Peyer's patch (tissue), 4 donors: Measurements from ENCODE around the gene P2RY2. TPM values are rescaled to one million over a fixed set of nuclear protein-coding genes. Genes with fewer than 3 reads are reported as not detected.

Experiments
- DNase-seq, 3 donors: peaks; one replicate each; pipeline ENCODE4 v3.0.0-alpha.2; 2017 to 2019
- H3K27ac ChIP-seq, 4 donors: fragments of 200-600 bp; sonication (generic); one replicate each; pipeline ENCODE4 v1.5.1; 2016 to 2019
- H3K27me3 ChIP-seq, 2 donors: fragments of 200-600 bp; sonication (generic); one replicate each; pipeline ENCODE4 v1.5.1; 2019
- H3K36me3 ChIP-seq, 3 donors: fragments of 200-600 bp; sonication (generic); one replicate each; pipeline ENCODE4 v1.5.1; 2016 to 2019
- H3K4me1 ChIP-seq, 4 donors: fragments of 200-600 bp; sonication (generic); one replicate each; pipeline ENCODE4 v1.5.1; 2016 to 2019
- H3K4me3 ChIP-seq, 4 donors: fragments of 200-600 bp; sonication (generic); 1 replicate in 3 of 4; 2 replicates in 1 of 4; pipeline ENCODE4 v1.5.1; 2016 to 2019; ENCODE audit warnings: mild to moderate bottlenecking in 1 of 4
- H3K9me3 ChIP-seq, 4 donors: fragments of 200-600 bp; sonication (generic); one replicate each; pipeline ENCODE4 v1.5.1; 2016 to 2019; ENCODE audit warnings: mild to moderate bottlenecking in 1 of 4
- CTCF ChIP-seq, 6 experiments: fragments of 450-650 bp in 4 of 6; fragments of 200-600 bp in 2 of 6; sonication (generic) in 1 of 6; IDR thresholded peaks; one replicate each; pipeline ENCODE4 v1.5.1; 2017 to 2019; ENCODE audit warnings: antibody characterized with exemption in 6 of 6, mild to moderate bottlenecking in 3 of 6, moderate library complexity in 1 of 6
- POLR2A ChIP-seq, 2 donors: fragments of 450-650 bp; IDR thresholded peaks; one replicate each; pipeline ENCODE4 v1.5.1; 2017; ENCODE audit warnings: antibody characterized with exemption in 2 of 2, mild to moderate bottlenecking in 2 of 2, moderate library complexity in 2 of 2
- total RNA-seq, 4 donors: library from RNA; depleted of rRNA; stranded (reverse); fragments of >200 nt; gene quantifications; one replicate each; pipeline ENCODE4 v1.1.0, GENCODE V29; 2016

The P2RY2 gene
- total RNA-seq, 4 donors from 2014 or later = 6.6 to 42.7 (median 33.5) TPM

GRCh38 chr11:73189315-73189714, 28.8 kb upstream of the P2RY2 start:
- H3K27me3 ChIP-seq = no peaks in the 10 kb centered on the region
- peak in 2 of 3 donors; percentile 81 to 84 for DNase-seq
- H3K4me3 ChIP-seq = no peak overlapping the region
- TF ChIP-seq CTCF (IDR thresholded peaks at IDR 0.05) = no peak
- TF ChIP-seq POLR2A (IDR thresholded peaks at IDR 0.05) = no peak
- H3K27ac ChIP-seq = peak overlapping the region in 2 of 4 donors; percentile 66 to 73
- no peaks in the 10 kb centered on the region for H3K36me3 ChIP-seq
- H3K9me3 ChIP-seq = no peaks in the 10 kb centered on the region
- peaks cover 0 to 43% (median 4%) of the 10 kb centered on the region in 4 donors for H3K4me1 ChIP-seq

GRCh38 chr11:73189723-73190556, 28.1 kb upstream of the P2RY2 start:
- Histone ChIP-seq H3K4me3 (no peak overlapping the region), H3K27me3 (no peaks in the 10 kb centered on the region), H3K4me1 (peaks cover 0 to 43% (median 4%) of the 10 kb centered on the region in 4 donors), H3K27ac (peak overlapping the region in 2 of 4 donors; percentile 32 to 73), H3K9me3 (no peaks in the 10 kb centered on the region), H3K36me3 (no peaks in the 10 kb centered on the region)
- peak in 2 of 3 donors; percentile 20 to 40 for DNase-seq
- no peak for TF ChIP-seq POLR2A (IDR thresholded peaks at IDR 0.05)
- TF ChIP-seq CTCF (IDR thresholded peaks at IDR 0.05) = no peak

- Histone ChIP-seq H3K36me3 (no peaks in the 10 kb centered on the region), H3K4me1 (peaks cover 0 to 44% (median 4%) of the 10 kb centered on the region in 4 donors), H3K9me3 (no peaks in the 10 kb centered on the region), H3K27ac (no peak overlapping the region), H3K27me3 (no peaks in the 10 kb centered on the region), H3K4me3 (no peak overlapping the region)
- DNase-seq = peak in 1 of 3 donors; percentile 27
- TF ChIP-seq POLR2A (IDR thresholded peaks at IDR 0.05) (no peak), CTCF (IDR thresholded peaks at IDR 0.05) (no peak)
Observed at GRCh38 chr11:73190557-73190885, 27.6 kb upstream of the P2RY2 start.

- no peaks in the 10 kb centered on the region for H3K27me3 ChIP-seq
- H3K4me1 ChIP-seq = peaks cover 0 to 44% (median 4%) of the 10 kb centered on the region in 4 donors
- H3K27ac ChIP-seq = peak overlapping the region in 1 of 4 donors; percentile 29
- no peak overlapping the region for H3K4me3 ChIP-seq
- no peaks in the 10 kb centered on the region for H3K36me3 ChIP-seq
- no peak for TF ChIP-seq POLR2A (IDR thresholded peaks at IDR 0.05)
- no peak for TF ChIP-seq CTCF (IDR thresholded peaks at IDR 0.05)
- no peak for DNase-seq
- H3K9me3 ChIP-seq = no peaks in the 10 kb centered on the region
Observed at GRCh38 chr11:73191151-73191550, 26.9 kb upstream of the P2RY2 start.

- peak in 2 of 3 donors; percentile 63 to 76 for DNase-seq
- TF ChIP-seq POLR2A (IDR thresholded peaks at IDR 0.05) (no peak), CTCF (IDR thresholded peaks at IDR 0.05) (no peak)
- H3K9me3 ChIP-seq = no peaks in the 10 kb centered on the region
- no peaks in the 10 kb centered on the region for H3K36me3 ChIP-seq
- no peak overlapping the region for H3K4me3 ChIP-seq
- peak overlapping the region in 1 of 4 donors; percentile 6 for H3K27ac ChIP-seq
- peaks cover 0 to 49% (median 4%) of the 10 kb centered on the region in 4 donors for H3K4me1 ChIP-seq
- no peaks in the 10 kb centered on the region for H3K27me3 ChIP-seq
Observed at GRCh38 chr11:73192272-73192671, 25.8 kb upstream of the P2RY2 start.
